Activated CD4-positive, alpha-beta T cell treated with anti-CD3 and anti-CD28 coated beads, Interleukin-2, amount 10 ng/mL, durations not matched to agents 7 days and 5 days (primary cell): ENCODE data around the gene PHKG2. TPM values are rescaled to one million over a fixed set of nuclear protein-coding genes. Genes with fewer than 3 reads are reported as not detected.

Experiments used
- CTCF ChIA-PET: fragments of 350-600 bp; sonication (Branson Sonifier 250); formaldehyde crosslinking; loops from one replicate; lab custom pipeline; 2021; ENCODE audit warnings: antibody characterized with exemption; lab: Charles Lee
- POLR2A ChIA-PET: fragments of 350-600 bp; sonication (Branson Sonifier 250); formaldehyde crosslinking; loops from one replicate; lab custom pipeline; 2021; ENCODE audit warnings: antibody characterized with exemption; lab: Charles Lee
- DNase-seq: peaks from one replicate; pipeline ENCODE4 v3.0.0-alpha.2; 2020
- H3K27ac Mint-ChIP-seq: one replicate; pipeline ENCODE4 v1.8.0; 2021; ENCODE audit warnings: mild to moderate bottlenecking, moderate library complexity, mixed read lengths
- H3K27me3 Mint-ChIP-seq: one replicate; pipeline ENCODE4 v1.8.0; 2021; ENCODE audit warnings: mixed read lengths
- H3K36me3 Mint-ChIP-seq: one replicate; pipeline ENCODE4 v1.8.0; 2021; ENCODE audit warnings: low read depth, mixed read lengths
- H3K4me1 Mint-ChIP-seq: one replicate; pipeline ENCODE4 v1.8.0; 2021; ENCODE audit warnings: mixed read lengths
- H3K4me3 Mint-ChIP-seq: one replicate; pipeline ENCODE4 v1.8.0; 2021; ENCODE audit warnings: mild to moderate bottlenecking, moderate library complexity, mixed read lengths
- H3K9me3 Mint-ChIP-seq: one replicate; pipeline ENCODE4 v1.8.0; 2021; ENCODE audit warnings: mixed read lengths
- total RNA-seq, 2 experiments: library from RNA; stranded (reverse); gene quantifications; one replicate each; pipeline ENCODE4 v1.2.3, GENCODE V29; 2021

Gene PHKG2
- total RNA-seq, 2 experiments from 2014 or later = 41.1 to 43.4 TPM

- CTCF ChIA-PET = interaction anchor here (0.6 to 1.5 kb wide), 2 partner anchors 11 to 71 kb away, joined by 4 to 7 read pairs; partner anchors contain the start of gene PHKG2
- Mint-ChIP-seq H3K27ac (no peak overlapping the region), H3K4me1 (peaks cover 8% of the 10 kb centered on the region)
Measured at GRCh38 chr16:30736995-30737793, 11.0 kb upstream of the PHKG2 start.

GRCh38 chr16:30737794-30738648, 10.2 kb upstream of the PHKG2 start:
- no peaks in the 10 kb centered on the region for H3K27me3 Mint-ChIP-seq
- H3K27ac Mint-ChIP-seq = no peak overlapping the region
- POLR2A ChIA-PET = no interaction called here

More at GRCh38 chr16:30736995-30737793, 11.0 kb upstream of the PHKG2 start:
- Mint-ChIP-seq H3K36me3 (peaks cover 47% of the 10 kb centered on the region), H3K4me3 (no peak overlapping the region), H3K27me3 (no peaks in the 10 kb centered on the region), H3K9me3 (no peaks in the 10 kb centered on the region)
- POLR2A ChIA-PET = no interaction called here
- no peak for DNase-seq

DNA sequence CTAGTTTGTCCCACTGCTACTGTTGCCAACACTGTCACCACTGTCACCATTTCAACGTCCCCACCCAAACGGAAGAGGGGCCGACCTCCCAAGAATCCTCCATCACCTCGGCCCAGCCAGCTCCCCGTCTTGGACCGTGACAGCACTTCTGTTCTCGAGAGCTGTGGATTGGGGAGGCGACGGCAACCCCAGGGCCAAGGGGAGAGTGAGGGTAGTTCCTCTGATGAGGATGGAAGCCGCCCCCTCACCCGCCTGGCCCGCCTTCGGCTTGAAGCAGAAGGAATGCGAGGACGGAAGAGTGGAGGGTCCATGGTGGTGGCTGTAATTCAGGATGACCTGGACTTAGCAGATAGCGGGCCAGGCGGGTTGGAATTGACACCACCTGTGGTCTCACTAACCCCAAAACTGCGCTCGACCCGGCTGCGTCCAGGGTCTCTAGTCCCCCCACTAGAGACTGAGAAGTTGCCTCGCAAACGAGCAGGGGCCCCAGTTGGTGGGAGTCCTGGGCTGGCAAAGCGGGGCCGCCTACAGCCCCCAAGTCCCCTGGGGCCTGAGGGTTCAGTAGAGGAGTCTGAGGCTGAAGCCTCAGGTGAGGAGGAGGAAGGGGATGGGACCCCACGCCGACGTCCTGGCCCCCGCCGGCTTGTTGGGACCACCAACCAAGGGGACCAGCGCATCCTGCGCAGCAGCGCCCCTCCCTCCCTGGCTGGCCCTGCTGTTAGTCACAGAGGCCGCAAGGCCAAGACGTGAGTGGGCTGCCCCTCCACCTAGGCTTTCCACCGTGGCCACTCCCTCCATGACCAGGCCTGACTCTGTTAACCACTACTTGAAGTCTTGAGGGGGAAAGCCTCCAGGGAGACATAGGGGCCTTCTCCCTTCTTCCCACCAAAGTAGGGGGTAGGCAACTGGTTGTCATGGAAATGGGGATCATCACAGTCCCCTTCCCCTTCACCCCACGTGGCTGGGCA, 9.0 kb upstream of the PHKG2 start:
- POLR2A ChIA-PET = no interaction called here
- DNase-seq = no peak
- no peaks in the 10 kb centered on the region for H3K27me3 Mint-ChIP-seq
- no peaks in the 10 kb centered on the region for H3K9me3 Mint-ChIP-seq
- no peak overlapping the region for H3K4me3 Mint-ChIP-seq
- CTCF ChIA-PET = interaction anchor here (1.4 to 1.8 kb wide), 3 partner anchors 9 to 18 kb away, joined by 3 to 7 read pairs (median 6); partner anchors contain the start of gene PHKG2
- H3K36me3 Mint-ChIP-seq = peaks cover 41% of the 10 kb centered on the region
- H3K27ac Mint-ChIP-seq = no peak overlapping the region
- H3K4me1 Mint-ChIP-seq = peaks cover 8% of the 10 kb centered on the region

More at GRCh38 chr16:30737794-30738648, 10.2 kb upstream of the PHKG2 start:
- CTCF ChIA-PET = interaction anchor here (0.6 to 1.5 kb wide), 5 partner anchors 10 to 256 kb away, joined by 3 to 7 read pairs (median 3); partner anchors contain the start of gene PHKG2
- Mint-ChIP-seq H3K4me3 (no peak overlapping the region), H3K36me3 (peaks cover 43% of the 10 kb centered on the region), H3K4me1 (peaks cover 8% of the 10 kb centered on the region), H3K9me3 (no peaks in the 10 kb centered on the region)
- DNase-seq = no peak

GRCh38 chr16:30740364-30741251, 7.6 kb upstream of the PHKG2 start:
- ChIA-PET POLR2A (no interaction called here), CTCF (interaction anchor here (1.0 to 1.8 kb wide), 2 partner anchors 8 to 16 kb away, joined by 5 to 6 read pairs; no protein-coding TSS in a partner anchor)
- Mint-ChIP-seq H3K36me3 (peaks cover 39% of the 10 kb centered on the region), H3K4me1 (peaks cover 8% of the 10 kb centered on the region), H3K27me3 (no peaks in the 10 kb centered on the region), H3K9me3 (no peaks in the 10 kb centered on the region), H3K4me3 (no peak overlapping the region), H3K27ac (peak overlapping the region; percentile 0)
- DNase-seq = no peak

- Mint-ChIP-seq H3K4me1 (peaks cover 8% of the 10 kb centered on the region), H3K9me3 (no peaks in the 10 kb centered on the region), H3K27ac (no peak overlapping the region), H3K27me3 (no peaks in the 10 kb centered on the region), H3K4me3 (no peak overlapping the region), H3K36me3 (peaks cover 33% of the 10 kb centered on the region)
- ChIA-PET CTCF (interaction anchor here (1.0 to 1.8 kb wide), 2 partner anchors 9 to 17 kb away, joined by 5 to 6 read pairs; no protein-coding TSS in a partner anchor), POLR2A (no interaction called here)
- DNase-seq = no peak
Measured at GRCh38 chr16:30741461-30741914, 6.7 kb upstream of the PHKG2 start.

- POLR2A ChIA-PET = no interaction called here
- Mint-ChIP-seq H3K4me3 (no peak overlapping the region), H3K36me3 (peaks cover 22% of the 10 kb centered on the region), H3K27ac (no peak overlapping the region), H3K9me3 (no peaks in the 10 kb centered on the region), H3K27me3 (no peaks in the 10 kb centered on the region), H3K4me1 (peaks cover 23% of the 10 kb centered on the region)
- DNase-seq = no peak
- CTCF ChIA-PET = interaction anchor here (0.8 to 1.3 kb wide), 2 partner anchors 9 to 70 kb away, joined by 3 read pairs; no protein-coding TSS in a partner anchor
Measured at GRCh38 chr16:30743716-30744115, 4.5 kb upstream of the PHKG2 start.

DNA sequence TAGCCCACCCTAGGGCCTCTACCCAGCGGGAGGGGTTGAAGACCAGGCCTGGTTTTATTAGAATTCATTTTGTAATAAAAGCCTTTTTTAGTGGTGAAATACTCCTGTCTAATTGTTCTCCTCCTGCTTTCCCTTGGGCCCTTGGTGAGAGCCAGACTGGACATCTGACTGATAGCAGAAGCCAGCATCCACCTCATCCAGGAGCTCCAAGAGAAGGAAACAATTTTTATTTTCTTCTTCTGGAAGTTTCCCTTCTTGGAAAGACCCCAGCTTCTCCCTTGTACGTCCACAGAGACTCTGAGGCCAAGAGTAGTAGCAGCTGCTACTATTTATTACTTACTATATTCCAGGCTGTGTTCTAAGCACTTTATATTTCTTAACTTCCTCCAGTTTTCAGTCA, 4.0 kb upstream of the PHKG2 start:
- ChIA-PET POLR2A (no interaction called here), CTCF (interaction anchor here (0.8 to 1.3 kb wide), 2 partner anchors 9 to 70 kb away, joined by 3 read pairs; no protein-coding TSS in a partner anchor)
- no peaks in the 10 kb centered on the region for H3K27me3 Mint-ChIP-seq
- no peak for DNase-seq
- H3K36me3 Mint-ChIP-seq = peaks cover 18% of the 10 kb centered on the region
- peaks cover 26% of the 10 kb centered on the region for H3K4me1 Mint-ChIP-seq
- no peaks in the 10 kb centered on the region for H3K9me3 Mint-ChIP-seq
- H3K4me3 Mint-ChIP-seq = no peak overlapping the region
- no peak overlapping the region for H3K27ac Mint-ChIP-seq

GRCh38 chr16:30745082-30745481, 3.1 kb upstream of the PHKG2 start:
- no peak for DNase-seq
- CTCF ChIA-PET = no interaction called here
- Mint-ChIP-seq H3K27me3 (no peaks in the 10 kb centered on the region), H3K9me3 (no peaks in the 10 kb centered on the region), H3K4me3 (no peak overlapping the region), H3K36me3 (peaks cover 18% of the 10 kb centered on the region), H3K4me1 (peaks cover 32% of the 10 kb centered on the region), H3K27ac (no peak overlapping the region)
- POLR2A ChIA-PET = no interaction called here

- H3K36me3 Mint-ChIP-seq = peaks cover 28% of the 10 kb centered on the region
- H3K27ac Mint-ChIP-seq = peak overlapping the region; percentile 86
- peak overlapping the region; percentile 90 for H3K4me3 Mint-ChIP-seq
- no peaks in the 10 kb centered on the region for H3K27me3 Mint-ChIP-seq
- DNase-seq = no peak
- ChIA-PET POLR2A (no interaction called here), CTCF (interaction anchor here (1.2 to 1.3 kb wide), 2 partner anchors 16 to 17 kb away, joined by 3 read pairs; no protein-coding TSS in a partner anchor)
- H3K4me1 Mint-ChIP-seq = peaks cover 31% of the 10 kb centered on the region
- no peaks in the 10 kb centered on the region for H3K9me3 Mint-ChIP-seq
Measured at GRCh38 chr16:30746638-30747175, 1.5 kb upstream of the PHKG2 start.

GRCh38 chr16:30747331-30747730, 894 bp upstream of the PHKG2 start:
- POLR2A ChIA-PET = interaction anchor here (0.6 to 1.2 kb wide), 3 partner anchors 58 to 673 kb away, joined by 3 to 6 read pairs (median 3); no protein-coding TSS in a partner anchor
- Mint-ChIP-seq H3K9me3 (no peaks in the 10 kb centered on the region), H3K4me3 (peak overlapping the region; percentile 90), H3K27ac (peak overlapping the region; percentile 86), H3K27me3 (no peaks in the 10 kb centered on the region), H3K4me1 (peaks cover 31% of the 10 kb centered on the region), H3K36me3 (peaks cover 23% of the 10 kb centered on the region)
- no peak for DNase-seq
- CTCF ChIA-PET = interaction anchor here (0.9 to 1.6 kb wide), 11 partner anchors 9 to 67 kb away, joined by 3 to 11 read pairs (median 4); no protein-coding TSS in a partner anchor
